GM23338 (cell line): ENCODE measurements around the gene WTIP. TPM values are rescaled to one million over a fixed set of nuclear protein-coding genes. Genes with fewer than 3 reads are reported as not detected.

Experiments used
- ATAC-seq: fragments of 200-7000 bp; cut with Tn5 transposase; 3 replicates; pipeline ENCODE4 v1.9.1; 2020
- DNase-seq: peaks from one replicate; pipeline ENCODE4 v3.0.0-alpha.2; 2015; ENCODE audit warnings: low spot score
- H2AFZ ChIP-seq: fragments of 200-600 bp; sonication (generic); 2 replicates; pipeline ENCODE4 v1.8.0; 2016; ENCODE audit warnings: antibody characterized with exemption, mild to moderate bottlenecking, moderate library complexity
- H3F3A ChIP-seq: fragments of 200-600 bp; sonication (generic); replicated peaks from 2 replicates; pipeline ENCODE4 v1.8.0; 2017; ENCODE audit warnings: antibody characterized with exemption, mixed run types, low read depth
- H3K27ac ChIP-seq: fragments of 200-600 bp; sonication (generic); 2 replicates; pipeline ENCODE4 v1.6.1; 2016; ENCODE audit warnings: low read depth
- H3K27me3 ChIP-seq: fragments of 200-600 bp; sonication (generic); 2 replicates; pipeline ENCODE4 v1.8.0; 2016; ENCODE audit warnings: mild to moderate bottlenecking, mixed run types, moderate library complexity; ENCODE audit not compliant: insufficient read depth
- H3K36me3 ChIP-seq: fragments of 200-600 bp; sonication (generic); 2 replicates; pipeline ENCODE4 v1.8.0; 2016; ENCODE audit warnings: mild to moderate bottlenecking; ENCODE audit not compliant: insufficient read depth
- H3K4me1 ChIP-seq: fragments of 200-600 bp; sonication (generic); 2 replicates; pipeline ENCODE4 v1.8.0; 2016; ENCODE audit warnings: mild to moderate bottlenecking, moderate library complexity; ENCODE audit not compliant: insufficient read depth
- H3K4me2 ChIP-seq: fragments of 200-600 bp; sonication (generic); 2 replicates; pipeline ENCODE4 v1.7.1; 2017; ENCODE audit warnings: mixed run types
- H3K4me3 ChIP-seq: fragments of 200-600 bp; sonication (generic); 2 replicates; pipeline ENCODE4 v1.6.1; 2016; ENCODE audit warnings: mixed run types
- H3K79me2 ChIP-seq: fragments of 200-600 bp; sonication (generic); replicated peaks from 2 replicates; pipeline ENCODE4 v1.8.0; 2017; ENCODE audit warnings: mild to moderate bottlenecking; ENCODE audit not compliant: insufficient read depth
- H3K9me2 ChIP-seq: fragments of 200-600 bp; sonication (generic); 2 replicates; pipeline ENCODE4 v1.8.0; 2017; ENCODE audit not compliant: insufficient read depth
- H4K20me1 ChIP-seq: fragments of 200-600 bp; sonication (generic); replicated peaks from 2 replicates; pipeline ENCODE4 v1.8.0; 2017; ENCODE audit warnings: mild to moderate bottlenecking; ENCODE audit not compliant: insufficient read depth
- H3K27ac Mint-ChIP-seq: 2 replicates; pipeline ENCODE4 v1.8.0; 2020; ENCODE audit warnings: inconsistent platforms, mild to moderate bottlenecking, moderate library complexity, mixed read lengths
- H3K27me3 Mint-ChIP-seq: 3 replicates; pipeline ENCODE4 v1.8.0; 2022; ENCODE audit warnings: low read depth, mild to moderate bottlenecking, moderate library complexity, mixed read lengths, inconsistent platforms; ENCODE audit not compliant: insufficient read depth, poor library complexity
- H3K36me3 Mint-ChIP-seq: 3 replicates; pipeline ENCODE4 v1.8.0; 2021; ENCODE audit warnings: low read depth, mild to moderate bottlenecking, inconsistent platforms, moderate library complexity, mixed read lengths
- H3K4me1 Mint-ChIP-seq: 3 replicates; pipeline ENCODE4 v1.8.0; 2020; ENCODE audit warnings: mild to moderate bottlenecking, inconsistent platforms, mixed read lengths
- H3K4me3 Mint-ChIP-seq: 3 replicates; pipeline ENCODE4 v1.8.0; 2021; ENCODE audit warnings: moderate library complexity, mild to moderate bottlenecking, inconsistent platforms, mixed read lengths
- H3K9me3 Mint-ChIP-seq: 3 replicates; pipeline ENCODE4 v1.8.0; 2020; ENCODE audit warnings: moderate library complexity, mild to moderate bottlenecking, inconsistent platforms, mixed read lengths
- CREB1 ChIP-seq: fragments of 250-450 bp; sonication (Bioruptor Pico); IDR thresholded peaks from 2 replicates; pipeline ENCODE4 v1.5.0; 2020; ENCODE audit warnings: low read depth, mild to moderate bottlenecking, moderate library complexity
- CTCF ChIP-seq, 2 experiments: fragments of 200-600 bp in 1 of 2; sonication (generic) in 1 of 2; conservative IDR thresholded peaks; 2 replicates each; pipeline versions ENCODE4 v1.5.1 to v1.6.1; 2016 to 2017; ENCODE audit warnings: antibody characterized with exemption in 2 of 2, low read depth in 2 of 2, mild to moderate bottlenecking in 2 of 2, moderate library complexity in 1 of 2
- ETS1 ChIP-seq: IDR thresholded peaks from 2 replicates; pipeline ENCODE4 v1.6.1; 2016; ENCODE audit warnings: antibody characterized with exemption
- EZH2phosphoT487 ChIP-seq: fragments of 200-600 bp; sonication (generic); IDR thresholded peaks from one replicate; pipeline ENCODE4 v1.8.1; 2018; ENCODE audit warnings: antibody characterized with exemption; ENCODE audit not compliant: unreplicated experiment
- JUNB ChIP-seq: IDR thresholded peaks from one replicate; pipeline ENCODE4 v1.6.1; 2016; ENCODE audit warnings: antibody characterized with exemption; ENCODE audit not compliant: unreplicated experiment
- NANOG ChIP-seq: IDR thresholded peaks from 2 replicates; pipeline ENCODE4 v1.6.1; 2016; ENCODE audit warnings: antibody characterized with exemption, borderline replicate concordance
- POLR2AphosphoS5 ChIP-seq: IDR thresholded peaks from 2 replicates; pipeline ENCODE4 v1.6.1; 2016; ENCODE audit warnings: antibody characterized with exemption, low read depth
- REST ChIP-seq: IDR thresholded peaks from one replicate; pipeline ENCODE4 v1.6.1; 2018; ENCODE audit warnings: antibody characterized with exemption; ENCODE audit not compliant: unreplicated experiment
- STAT1 ChIP-seq: IDR thresholded peaks from one replicate; pipeline ENCODE4 v1.6.1; 2016; ENCODE audit warnings: antibody characterized with exemption; ENCODE audit not compliant: unreplicated experiment
- ZNF114 ChIP-seq: fragments of 250-450 bp; sonication (Bioruptor Pico); IDR thresholded peaks from 2 replicates; pipeline ENCODE4 v1.5.0; 2020; ENCODE audit warnings: mild to moderate bottlenecking, moderate library complexity
- ZNF331 ChIP-seq: fragments of 250-450 bp; sonication (Bioruptor Pico); IDR thresholded peaks from 2 replicates; pipeline ENCODE4 v1.5.0; 2020; ENCODE audit warnings: low read depth, mild to moderate bottlenecking, moderate library complexity
- ZNF462 ChIP-seq: fragments of 250-450 bp; sonication (Bioruptor Pico); IDR thresholded peaks from 2 replicates; pipeline ENCODE4 v1.5.0; 2020; ENCODE audit warnings: mild to moderate bottlenecking, moderate library complexity
- polyA plus RNA-seq: library from polyadenylated mRNA; unstranded; fragments of >200 nt; fragmentation: Nextera tagmentation; extraction: Ambion mirVana; gene quantifications from 2 replicates; pipeline ENCODE4 v1.2.1, GENCODE V29; 2016
- total RNA-seq: library from RNA; depleted of rRNA; stranded (reverse); fragments of >200 nt; shearing (Covaris generic); gene quantifications from 2 replicates; pipeline ENCODE4 v1.2.3, GENCODE V29; 2014

The WTIP gene
- total and polyA plus RNA-seq, 2 experiments from 2014 or later = 0.47 to 8.9 TPM

- Mint-ChIP-seq H3K9me3 (peaks cover 17% of the 10 kb centered on the region), H3K4me1 (no peaks in the 10 kb centered on the region), H3K27ac (no peak overlapping the region), H3K27me3 (no peaks in the 10 kb centered on the region), H3K36me3 (no peaks in the 10 kb centered on the region), H3K4me3 (no peak overlapping the region)
- Histone ChIP-seq H3K4me1 (no peaks in the 10 kb centered on the region), H3F3A (no peaks in the 10 kb centered on the region), H3K4me2 (no peak overlapping the region), H3K79me2 (no peaks in the 10 kb centered on the region), H3K36me3 (no peaks in the 10 kb centered on the region), H3K27me3 (no peaks in the 10 kb centered on the region), H3K4me3 (no peak overlapping the region), H3K27ac (no peak overlapping the region), H4K20me1 (no peaks in the 10 kb centered on the region), H3K9me2 (no peaks in the 10 kb centered on the region), H2AFZ (no peak overlapping the region)
- DNase-seq (no peak), ATAC-seq (no peak)
- TF ChIP-seq JUNB (no peak), ETS1 (no peak), CREB1 (CRISPR knock-in tag) (no peak), ZNF114 (CRISPR knock-in tag) (no peak), ZNF331 (no peak), POLR2AphosphoS5 (no peak), NANOG (no peak), REST (no peak), ZNF462 (CRISPR knock-in tag) (no peak), STAT1 (no peak), CTCF (conservative IDR thresholded peaks at IDR 0.05; ENCODE audit: low read depth in 2 of 2) (no peak), EZH2phosphoT487 (no peak)
These were observed 59.4 kb downstream of the WTIP start for GRCh38 chr19:34540811-34541557.
